Activated T-cell treated with anti-CD3 and anti-CD28 coated beads, Interleukin-2, amount 50 U/mL, for 24 hours (primary cell): ENCODE data around the gene ADCY2.

Experiments
- DNase-seq: peaks from one replicate; pipeline ENCODE4 v3.0.0-alpha.2; 2020
- H3K27ac Mint-ChIP-seq: 2 replicates; pipeline ENCODE4 v1.8.0; 2020; ENCODE audit warnings: mild to moderate bottlenecking, mixed read lengths
- H3K27me3 Mint-ChIP-seq: 2 replicates; pipeline ENCODE4 v1.8.0; 2020; ENCODE audit warnings: mixed read lengths
- H3K36me3 Mint-ChIP-seq: 2 replicates; pipeline ENCODE4 v1.8.0; 2020; ENCODE audit warnings: low read depth, mixed read lengths
- H3K4me1 Mint-ChIP-seq: 2 replicates; pipeline ENCODE4 v1.8.0; 2020; ENCODE audit warnings: low read depth, mixed read lengths
- H3K4me3 Mint-ChIP-seq: 2 replicates; pipeline ENCODE4 v1.8.0; 2020; ENCODE audit warnings: mild to moderate bottlenecking, moderate library complexity, mixed read lengths
- H3K9me3 Mint-ChIP-seq: 2 replicates; pipeline ENCODE4 v1.8.0; 2020; ENCODE audit warnings: mixed read lengths

Gene ADCY2

DNA sequence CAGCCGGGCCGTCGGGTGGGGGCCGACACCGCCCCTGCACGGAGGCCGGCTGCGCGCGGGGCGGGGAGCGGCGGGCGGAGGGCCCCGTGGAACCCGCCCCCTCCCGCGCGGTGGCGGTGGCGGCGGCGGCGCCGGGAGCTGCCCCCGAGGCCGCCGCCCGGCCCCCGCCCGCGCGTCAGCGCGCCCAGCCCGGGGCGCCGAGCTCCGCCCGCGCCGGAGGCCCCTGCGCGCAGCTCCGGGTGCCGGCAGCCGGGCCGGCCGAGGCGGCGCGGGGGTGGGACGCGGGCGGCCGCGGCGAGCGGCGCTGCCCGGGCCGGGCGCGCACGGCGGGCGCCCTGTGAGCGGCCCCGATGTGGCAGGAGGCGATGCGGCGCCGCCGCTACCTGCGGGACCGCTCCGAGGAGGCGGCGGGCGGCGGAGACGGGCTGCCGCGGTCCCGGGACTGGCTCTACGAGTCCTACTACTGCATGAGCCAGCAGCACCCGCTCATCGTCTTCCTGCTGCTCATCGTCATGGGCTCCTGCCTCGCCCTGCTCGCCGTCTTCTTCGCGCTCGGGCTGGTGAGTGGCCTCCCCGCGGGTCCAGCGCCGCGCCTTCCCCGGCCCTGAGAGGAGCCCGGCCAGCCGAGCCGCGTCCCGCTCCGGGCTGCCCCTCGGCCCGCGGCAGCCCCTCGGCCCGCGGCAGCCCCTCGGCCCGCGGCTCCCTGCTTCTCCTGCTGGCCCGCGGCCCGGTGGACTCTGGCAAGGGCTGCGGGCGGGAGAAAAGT, at the start of gene ADCY2:
Gene ADCY2, plus strand, starts transcription at position 192 of the 766 bp plus-strand sequence. Its CDS starts 159 bp downstream, at position 351.
- DNase-seq, result no peak
- Mint-ChIP-seq H3K27ac (no peak within 1 kb of the TSS), H3K27me3 (peaks cover 50% of the 10 kb centered on the region), H3K36me3 (no peaks in the 10 kb centered on the region), H3K9me3 (no peaks in the 10 kb centered on the region), H3K4me1 (peaks cover 6% of the 10 kb centered on the region), H3K4me3 (no peak within 1 kb of the TSS)

DNA sequence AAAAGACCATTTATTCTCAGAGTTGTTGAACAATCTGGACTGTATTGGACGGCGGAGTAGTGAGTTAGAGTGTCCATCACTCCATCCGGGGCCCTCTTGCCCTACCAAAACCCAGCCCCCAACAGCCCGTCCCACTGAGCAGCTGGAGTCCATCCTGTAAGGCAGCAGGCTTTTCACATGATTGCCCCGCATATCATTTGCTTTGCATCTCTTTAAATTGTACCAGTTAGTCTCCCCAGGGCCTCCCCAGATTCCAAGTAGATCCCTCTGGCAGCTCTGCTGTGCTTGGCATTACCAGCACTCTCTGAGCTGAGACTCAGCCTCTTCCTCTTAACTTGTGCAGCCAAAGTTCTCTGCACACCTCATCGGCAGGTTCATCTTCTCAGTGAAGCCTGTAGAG, 48.6 kb upstream of the ADCY2 start:
- Mint-ChIP-seq H3K4me3 (no peak overlapping the region), H3K4me1 (no peaks in the 10 kb centered on the region), H3K36me3 (no peaks in the 10 kb centered on the region), H3K27ac (no peak overlapping the region), H3K9me3 (peaks cover 2% of the 10 kb centered on the region), H3K27me3 (no peaks in the 10 kb centered on the region)
- no peak for DNase-seq

DNA sequence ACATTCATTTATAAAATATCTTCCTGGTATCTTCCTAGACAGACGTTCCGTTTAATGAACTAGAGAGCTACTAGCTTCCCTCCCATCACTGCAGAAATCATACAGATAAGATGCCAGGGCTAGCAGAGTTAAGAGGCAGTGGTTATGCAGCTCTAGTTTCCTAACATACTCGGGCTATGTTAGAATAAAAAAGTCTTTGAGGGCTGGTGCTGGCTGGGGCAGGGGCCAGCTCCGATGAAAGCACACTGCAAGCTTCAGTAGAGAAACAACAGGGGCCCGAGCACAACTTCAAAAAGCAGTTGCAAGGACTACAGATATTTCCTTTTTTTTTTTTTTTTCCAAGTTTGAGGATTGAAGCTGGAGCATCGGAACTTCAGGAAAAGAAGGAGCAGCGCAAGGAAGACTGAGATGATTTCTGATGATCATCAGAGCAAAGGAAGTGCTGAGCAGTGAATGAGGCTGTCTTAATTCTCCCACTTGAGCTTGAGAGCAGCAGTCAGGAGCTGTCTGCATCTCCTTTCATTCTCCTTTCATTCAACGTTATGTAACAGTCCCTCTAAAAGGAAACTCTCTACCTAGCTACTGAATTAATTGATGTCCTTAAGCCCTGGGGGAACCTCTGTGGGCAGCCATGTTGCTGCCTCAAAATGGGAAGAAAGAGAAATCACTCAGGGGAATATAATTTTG, 47.6 kb upstream of the ADCY2 start:
- Mint-ChIP-seq H3K36me3 (no peaks in the 10 kb centered on the region), H3K4me1 (no peaks in the 10 kb centered on the region), H3K9me3 (no peaks in the 10 kb centered on the region), H3K27me3 (no peaks in the 10 kb centered on the region), H3K27ac (no peak overlapping the region), H3K4me3 (no peak overlapping the region)
- no peak for DNase-seq

DNA sequence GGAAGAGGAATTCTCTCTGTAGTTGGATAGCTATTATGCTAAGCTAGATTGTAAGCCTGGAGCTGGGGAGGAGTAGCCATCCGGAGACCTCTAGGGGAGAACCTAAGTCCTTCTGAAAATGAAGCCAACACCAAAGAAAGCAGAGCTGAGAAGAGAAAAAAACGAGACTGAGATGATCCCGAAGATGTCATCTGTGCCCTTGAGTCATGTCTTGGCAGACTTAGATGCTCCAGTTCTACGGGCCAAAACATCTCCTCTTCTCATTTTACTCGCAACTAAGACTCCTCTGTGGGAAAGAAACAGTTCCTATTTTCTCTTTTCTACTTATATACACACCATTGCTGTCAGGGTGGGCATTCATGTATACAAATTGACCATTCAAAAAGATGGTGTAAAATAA, 34.3 kb upstream of the ADCY2 start:
- Mint-ChIP-seq H3K4me3 (no peak overlapping the region), H3K36me3 (no peaks in the 10 kb centered on the region), H3K27me3 (peaks cover 3% of the 10 kb centered on the region), H3K4me1 (no peaks in the 10 kb centered on the region), H3K9me3 (peaks cover 8% of the 10 kb centered on the region), H3K27ac (no peak overlapping the region)
- no peak for DNase-seq

DNA sequence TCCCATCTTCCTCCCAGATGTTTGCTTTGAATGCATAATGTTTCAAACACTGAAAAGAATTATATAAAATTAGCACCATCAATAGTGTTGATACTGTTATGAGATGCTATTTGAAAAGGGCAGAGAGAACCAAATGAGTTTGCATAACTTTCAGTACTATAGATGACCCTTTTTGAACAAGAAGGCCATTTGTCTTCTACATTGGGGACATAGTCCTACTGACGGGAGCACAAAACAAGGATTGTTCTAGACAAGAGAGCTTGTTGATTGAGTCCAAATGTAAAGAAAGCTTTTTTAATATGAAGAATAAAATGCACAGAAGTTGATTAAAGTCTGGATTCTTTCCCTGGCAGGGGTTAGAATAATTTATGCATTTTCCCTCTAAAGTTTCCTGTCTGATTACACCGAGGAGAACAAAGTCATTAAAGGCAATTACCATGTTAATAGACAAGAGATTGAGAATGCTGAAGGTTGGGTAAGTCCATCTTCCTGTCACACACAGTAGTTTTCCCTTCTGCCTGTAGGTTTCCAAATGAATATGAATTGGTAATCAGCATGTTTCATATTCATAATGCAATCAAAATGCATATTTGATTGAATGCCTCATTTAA, 32.8 kb upstream of the ADCY2 start:
- no peaks in the 10 kb centered on the region for H3K4me1 Mint-ChIP-seq
- H3K4me3 Mint-ChIP-seq, result no peak overlapping the region
- H3K27ac Mint-ChIP-seq, result no peak overlapping the region
- peaks cover 3% of the 10 kb centered on the region for H3K27me3 Mint-ChIP-seq
- DNase-seq, result no peak
- H3K36me3 Mint-ChIP-seq, result no peaks in the 10 kb centered on the region
- H3K9me3 Mint-ChIP-seq, result peaks cover 13% of the 10 kb centered on the region

DNA sequence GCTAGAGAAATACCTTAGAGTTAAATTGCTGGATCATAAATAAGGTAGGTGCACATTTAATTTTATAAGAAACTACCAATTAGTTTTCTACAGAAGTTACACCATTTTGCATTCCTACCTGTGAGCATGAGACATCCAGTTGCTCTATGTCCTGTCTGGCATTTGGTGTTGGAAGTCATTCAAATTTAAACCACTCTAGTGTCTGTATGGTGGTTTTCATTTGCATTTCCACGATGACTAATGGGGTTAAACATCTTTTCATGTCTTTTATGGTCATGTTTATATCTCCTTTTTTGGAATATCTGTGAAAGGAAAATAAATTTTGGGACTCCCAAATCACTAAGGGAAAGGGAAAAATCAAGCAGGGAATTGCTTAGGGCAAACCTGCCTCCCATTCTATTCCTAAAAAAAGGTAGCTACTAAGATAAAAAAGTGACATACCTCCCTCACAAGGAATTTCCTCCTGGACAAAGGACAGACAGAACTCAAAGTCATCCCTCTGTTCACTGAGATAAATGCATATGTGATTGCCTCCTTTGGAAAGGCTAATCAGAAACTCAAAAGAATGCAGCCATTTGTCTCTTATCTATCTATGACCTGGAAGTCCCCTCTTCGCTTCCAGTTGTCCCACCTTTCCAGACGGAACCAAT, 31.6 kb upstream of the ADCY2 start:
- no peak for DNase-seq
- no peaks in the 10 kb centered on the region for H3K27me3 Mint-ChIP-seq
- peaks cover 17% of the 10 kb centered on the region for H3K9me3 Mint-ChIP-seq
- H3K36me3 Mint-ChIP-seq, result no peaks in the 10 kb centered on the region
- no peak overlapping the region for H3K4me3 Mint-ChIP-seq
- no peak overlapping the region for H3K27ac Mint-ChIP-seq
- H3K4me1 Mint-ChIP-seq, result no peaks in the 10 kb centered on the region

DNA sequence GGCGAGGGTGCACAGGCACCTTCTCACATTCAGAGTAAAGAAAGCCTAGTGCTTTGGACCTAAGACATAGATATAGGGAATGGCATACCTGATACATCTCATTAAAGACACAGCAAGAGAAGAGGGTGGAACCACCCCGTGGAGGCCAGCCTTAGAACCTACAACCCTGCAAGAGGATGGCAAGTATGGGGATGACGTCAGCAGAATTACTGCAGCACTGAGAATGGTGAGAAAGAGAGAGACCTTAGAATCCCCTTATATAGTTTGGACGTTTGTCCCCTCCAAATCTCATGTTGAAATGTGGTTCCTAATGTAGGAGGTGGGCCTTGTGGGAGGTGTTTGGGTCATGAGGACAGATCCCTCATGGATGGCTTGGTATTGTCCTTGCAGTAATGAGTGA, 28.2 kb upstream of the ADCY2 start:
- H3K27ac Mint-ChIP-seq, result no peak overlapping the region
- no peaks in the 10 kb centered on the region for H3K27me3 Mint-ChIP-seq
- no peaks in the 10 kb centered on the region for H3K36me3 Mint-ChIP-seq
- no peak for DNase-seq
- H3K4me1 Mint-ChIP-seq, result no peaks in the 10 kb centered on the region
- H3K9me3 Mint-ChIP-seq, result peaks cover 14% of the 10 kb centered on the region
- H3K4me3 Mint-ChIP-seq, result no peak overlapping the region

DNA sequence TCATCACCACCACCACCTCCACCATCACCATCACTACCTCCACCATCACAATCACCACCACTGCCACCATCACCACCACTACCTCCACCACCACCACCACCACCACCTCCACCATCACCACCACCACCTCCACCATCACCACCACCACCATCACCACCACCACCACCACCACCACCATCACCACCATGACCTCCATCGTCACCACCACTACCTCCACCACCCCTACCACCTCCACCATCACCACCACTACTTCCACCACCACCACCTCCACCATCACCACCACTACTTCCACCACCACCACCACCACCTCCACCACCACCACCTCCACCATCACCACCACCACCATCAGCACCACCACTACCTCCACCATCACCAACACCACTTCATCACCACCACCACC, 23.5 kb upstream of the ADCY2 start:
- Mint-ChIP-seq H3K27me3 (no peaks in the 10 kb centered on the region), H3K4me1 (no peaks in the 10 kb centered on the region), H3K36me3 (no peaks in the 10 kb centered on the region), H3K27ac (no peak overlapping the region), H3K9me3 (peaks cover 11% of the 10 kb centered on the region), H3K4me3 (no peak overlapping the region)
- DNase-seq, result no peak

DNA sequence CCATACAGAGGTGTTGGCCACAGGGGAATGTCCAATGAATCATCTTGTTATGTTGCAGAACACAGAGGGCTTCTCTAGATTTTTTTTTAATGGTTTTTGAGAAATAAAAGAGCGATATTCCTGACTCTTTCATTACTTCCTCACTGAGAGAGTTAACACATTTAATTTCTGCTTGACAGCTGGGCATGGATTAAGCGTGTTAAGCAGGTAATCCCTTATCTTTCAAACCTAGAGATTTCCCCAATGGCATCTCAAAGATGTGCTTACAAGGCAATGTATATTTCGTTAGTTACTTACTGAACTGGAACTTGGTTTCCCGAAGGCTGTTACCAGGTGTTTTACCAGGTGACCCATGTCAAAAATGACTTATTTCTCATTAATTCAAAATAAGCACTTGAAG, 21.8 kb upstream of the ADCY2 start:
- H3K36me3 Mint-ChIP-seq, result no peaks in the 10 kb centered on the region
- no peak overlapping the region for H3K27ac Mint-ChIP-seq
- H3K9me3 Mint-ChIP-seq, result peaks cover 2% of the 10 kb centered on the region
- DNase-seq, result no peak
- H3K27me3 Mint-ChIP-seq, result no peaks in the 10 kb centered on the region
- no peaks in the 10 kb centered on the region for H3K4me1 Mint-ChIP-seq
- H3K4me3 Mint-ChIP-seq, result no peak overlapping the region

DNA sequence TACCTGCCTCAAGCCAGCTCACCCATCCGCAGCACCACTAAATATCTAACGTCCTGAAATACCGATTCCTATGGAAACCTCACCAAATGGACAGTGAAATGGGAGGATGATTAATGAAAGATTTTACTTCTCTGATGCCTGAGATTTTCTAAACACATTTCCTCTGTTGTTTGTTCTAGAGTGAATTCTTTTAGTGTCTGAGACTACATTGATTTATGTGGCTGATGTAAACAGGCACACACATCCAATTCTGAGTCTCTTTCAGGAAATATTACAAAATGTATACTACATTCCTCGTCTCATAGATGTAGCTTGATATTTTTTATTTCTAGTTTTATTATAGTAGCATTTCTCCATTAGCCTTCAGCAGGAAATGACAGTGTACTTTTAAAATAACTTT, 20.5 kb upstream of the ADCY2 start:
- H3K4me1 Mint-ChIP-seq, result no peaks in the 10 kb centered on the region
- DNase-seq, result no peak
- H3K9me3 Mint-ChIP-seq, result peaks cover 2% of the 10 kb centered on the region

DNA sequence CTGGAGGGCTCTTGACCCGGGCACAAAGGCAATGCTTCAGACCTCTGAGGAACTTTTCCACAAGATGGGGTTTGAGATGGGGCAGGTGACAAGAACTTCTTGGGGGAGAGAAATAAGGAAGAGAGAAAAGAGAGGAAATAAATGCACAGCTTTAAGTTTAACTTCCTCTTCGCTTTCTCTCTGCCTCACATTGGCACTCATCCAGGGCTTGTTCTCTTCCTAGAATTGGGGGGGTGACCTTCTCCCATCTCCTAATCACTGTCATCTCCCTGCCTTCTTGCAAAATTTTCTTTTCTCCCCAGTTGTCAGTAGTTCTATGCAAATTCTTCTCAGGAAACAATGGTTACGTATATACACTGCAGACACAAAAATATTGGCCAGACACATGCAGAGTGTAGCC, 19.1 kb upstream of the ADCY2 start:
- no peak for DNase-seq
- H3K9me3 Mint-ChIP-seq, result no peaks in the 10 kb centered on the region
- no peaks in the 10 kb centered on the region for H3K36me3 Mint-ChIP-seq
- no peaks in the 10 kb centered on the region for H3K4me1 Mint-ChIP-seq
- H3K27me3 Mint-ChIP-seq, result no peaks in the 10 kb centered on the region
- no peak overlapping the region for H3K4me3 Mint-ChIP-seq
- H3K27ac Mint-ChIP-seq, result no peak overlapping the region

More for the DNA sequence above, 20.5 kb upstream of the ADCY2 start:
- Mint-ChIP-seq H3K27ac (no peak overlapping the region), H3K4me3 (no peak overlapping the region), H3K36me3 (no peaks in the 10 kb centered on the region), H3K27me3 (no peaks in the 10 kb centered on the region)

DNA sequence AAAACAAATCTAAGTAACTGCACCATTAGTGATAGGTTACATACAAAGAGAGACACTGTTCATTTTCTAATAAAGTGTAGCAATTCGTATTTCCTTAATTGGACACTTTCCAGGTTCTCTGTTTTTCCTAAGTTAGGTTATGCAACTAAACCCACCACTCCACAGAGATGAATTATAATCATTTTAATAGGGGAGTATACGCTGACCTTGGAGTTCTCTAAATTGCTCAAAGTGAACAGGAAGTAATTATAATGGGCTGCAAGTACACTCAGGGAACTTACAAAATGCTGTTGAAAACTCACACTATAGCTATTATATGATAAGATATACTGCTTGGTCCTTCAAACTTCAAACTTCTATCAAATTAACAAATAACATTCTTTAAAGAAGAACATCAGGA, 18.2 kb upstream of the ADCY2 start:
- DNase-seq, result no peak
- Mint-ChIP-seq H3K4me3 (no peak overlapping the region), H3K27me3 (no peaks in the 10 kb centered on the region), H3K27ac (no peak overlapping the region), H3K36me3 (no peaks in the 10 kb centered on the region), H3K9me3 (no peaks in the 10 kb centered on the region), H3K4me1 (no peaks in the 10 kb centered on the region)

DNA sequence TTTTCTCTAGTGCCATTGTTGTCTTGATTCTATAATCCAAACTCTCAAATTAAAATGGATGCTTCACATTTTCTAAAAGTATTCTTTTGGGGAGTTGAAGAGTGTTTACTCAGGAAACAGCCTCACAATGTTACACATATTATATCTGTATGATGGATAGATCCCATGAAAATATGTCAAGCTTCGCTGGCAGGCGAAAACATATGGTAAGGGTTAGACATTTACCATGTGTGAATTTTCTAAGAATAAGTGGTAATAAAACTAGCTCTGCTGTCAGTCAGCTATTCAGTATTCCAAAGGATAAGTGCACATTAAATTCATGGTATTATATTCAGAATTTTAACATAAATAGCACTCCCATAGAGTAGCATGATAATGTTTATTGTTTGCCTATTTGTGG, 13.3 kb upstream of the ADCY2 start:
- H3K4me3 Mint-ChIP-seq, result no peak overlapping the region
- no peaks in the 10 kb centered on the region for H3K4me1 Mint-ChIP-seq
- H3K36me3 Mint-ChIP-seq, result no peaks in the 10 kb centered on the region
- no peak for DNase-seq
- H3K27ac Mint-ChIP-seq, result no peak overlapping the region
- no peaks in the 10 kb centered on the region for H3K27me3 Mint-ChIP-seq
- H3K9me3 Mint-ChIP-seq, result no peaks in the 10 kb centered on the region

DNA sequence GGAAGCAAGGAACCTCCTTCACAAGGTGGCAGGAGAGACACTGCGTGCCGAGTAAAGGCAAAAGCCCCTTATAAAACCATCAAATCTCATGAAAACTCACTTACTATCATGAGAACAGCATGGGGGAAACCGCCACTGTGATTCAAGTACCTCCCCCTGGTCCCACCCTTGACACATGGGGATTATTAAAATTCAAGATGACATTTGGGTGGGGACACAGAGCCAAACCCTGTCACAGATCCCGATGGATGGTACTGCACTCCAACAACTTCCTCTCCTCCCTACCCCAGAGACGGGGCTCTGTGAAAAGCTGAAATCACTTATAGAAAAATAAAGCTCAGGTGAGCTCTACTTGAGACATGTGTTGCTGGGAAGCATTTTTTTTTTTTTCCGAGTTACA, 10.3 kb upstream of the ADCY2 start:
- no peaks in the 10 kb centered on the region for H3K27me3 Mint-ChIP-seq
- no peaks in the 10 kb centered on the region for H3K36me3 Mint-ChIP-seq
- H3K4me3 Mint-ChIP-seq, result no peak overlapping the region
- no peaks in the 10 kb centered on the region for H3K4me1 Mint-ChIP-seq
- H3K9me3 Mint-ChIP-seq, result no peaks in the 10 kb centered on the region
- no peak for DNase-seq
- H3K27ac Mint-ChIP-seq, result no peak overlapping the region

DNA sequence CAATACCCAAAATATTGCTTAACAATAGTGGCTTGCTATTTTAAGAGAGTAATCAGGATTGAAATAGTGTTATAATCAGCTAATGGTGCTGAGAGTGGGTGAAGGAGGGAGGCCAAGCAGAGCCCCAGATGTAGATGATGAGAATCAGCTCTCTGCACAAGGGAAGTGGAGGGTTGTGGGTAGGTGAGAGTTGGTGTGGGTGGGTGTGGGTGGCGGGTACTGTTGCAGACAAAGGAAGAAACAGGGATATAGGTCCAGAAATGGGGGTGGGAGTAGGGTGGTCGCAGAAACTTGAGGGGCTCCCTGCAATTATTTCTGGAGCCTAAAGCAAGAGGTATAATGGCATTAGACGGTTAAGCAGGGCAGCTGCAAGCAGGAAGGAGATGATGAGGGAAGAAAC, 7.4 kb upstream of the ADCY2 start:
- no peaks in the 10 kb centered on the region for H3K9me3 Mint-ChIP-seq
- H3K36me3 Mint-ChIP-seq, result no peaks in the 10 kb centered on the region
- H3K27ac Mint-ChIP-seq, result no peak overlapping the region
- H3K4me1 Mint-ChIP-seq, result no peaks in the 10 kb centered on the region
- no peak overlapping the region for H3K4me3 Mint-ChIP-seq
- DNase-seq, result no peak
- peaks cover 14% of the 10 kb centered on the region for H3K27me3 Mint-ChIP-seq
